Nephron (organoid): ENCODE results near the gene CFAP97D2.
"Not testable (repeated sequence)": the region's sequence is repeated elsewhere in the genome, so short reads cannot be mapped to it uniquely, and the experiment has no call there.

ENCODE experiments used
- H3K27ac Mint-ChIP-seq, 3 experiments: 2 replicates each; pipeline ENCODE4 v1.8.0; 2020; ENCODE audit warnings: mixed read lengths in 3 of 3, mild to moderate bottlenecking in 2 of 3, moderate library complexity in 1 of 3
- H3K27me3 Mint-ChIP-seq: 2 replicates; pipeline ENCODE4 v1.8.0; 2021; ENCODE audit warnings: low read depth, mild to moderate bottlenecking, moderate library complexity, mixed read lengths
- H3K36me3 Mint-ChIP-seq: 2 replicates; pipeline ENCODE4 v1.8.0; 2020; ENCODE audit warnings: low read depth, mixed read lengths
- H3K4me1 Mint-ChIP-seq: 2 replicates; pipeline ENCODE4 v1.8.0; 2020; ENCODE audit warnings: mixed read lengths
- H3K4me3 Mint-ChIP-seq, 3 experiments: 2 replicates each; pipeline ENCODE4 v1.8.0; 2020; ENCODE audit warnings: mild to moderate bottlenecking in 3 of 3, mixed read lengths in 3 of 3, moderate library complexity in 2 of 3
- H3K9me3 Mint-ChIP-seq: 2 replicates; pipeline ENCODE4 v1.8.0; 2020; ENCODE audit warnings: mixed read lengths
- TF ChIP-seq, protein P1 (sequence below), 3 experiments: fragments of 200-600 bp; sonication (generic); IDR thresholded peaks; one replicate each; pipeline ENCODE4 v1.5.0; 2021; ENCODE audit warnings: antibody characterized with exemption in 3 of 3; ENCODE audit not compliant: unreplicated experiment in 3 of 3

CFAP97D2 gene

DNA sequence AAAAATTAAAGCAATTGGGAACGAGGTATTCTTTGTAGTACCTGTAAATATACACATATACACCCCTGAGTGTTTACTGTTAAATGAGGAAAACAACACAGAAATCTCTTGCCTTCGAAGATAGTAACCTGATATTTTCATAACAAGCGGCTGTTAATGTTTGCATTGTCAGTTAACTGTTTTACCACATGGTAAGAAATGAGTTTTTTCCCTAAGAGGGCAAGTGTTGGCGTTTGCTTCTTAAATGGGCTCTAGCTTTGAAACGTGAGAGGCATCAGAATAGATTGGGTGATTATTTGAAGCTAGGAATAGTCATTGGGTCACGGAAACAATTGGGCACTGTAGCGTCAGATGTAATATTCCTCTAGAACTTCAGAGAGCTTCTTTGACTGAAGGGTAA is 80.3 kb downstream of the CFAP97D2 start:
- H3K4me3 Mint-ChIP-seq, result no peak overlapping the region
- H3K27me3 Mint-ChIP-seq, result no peaks in the 10 kb centered on the region
- TF ChIP-seq, protein P1, sequence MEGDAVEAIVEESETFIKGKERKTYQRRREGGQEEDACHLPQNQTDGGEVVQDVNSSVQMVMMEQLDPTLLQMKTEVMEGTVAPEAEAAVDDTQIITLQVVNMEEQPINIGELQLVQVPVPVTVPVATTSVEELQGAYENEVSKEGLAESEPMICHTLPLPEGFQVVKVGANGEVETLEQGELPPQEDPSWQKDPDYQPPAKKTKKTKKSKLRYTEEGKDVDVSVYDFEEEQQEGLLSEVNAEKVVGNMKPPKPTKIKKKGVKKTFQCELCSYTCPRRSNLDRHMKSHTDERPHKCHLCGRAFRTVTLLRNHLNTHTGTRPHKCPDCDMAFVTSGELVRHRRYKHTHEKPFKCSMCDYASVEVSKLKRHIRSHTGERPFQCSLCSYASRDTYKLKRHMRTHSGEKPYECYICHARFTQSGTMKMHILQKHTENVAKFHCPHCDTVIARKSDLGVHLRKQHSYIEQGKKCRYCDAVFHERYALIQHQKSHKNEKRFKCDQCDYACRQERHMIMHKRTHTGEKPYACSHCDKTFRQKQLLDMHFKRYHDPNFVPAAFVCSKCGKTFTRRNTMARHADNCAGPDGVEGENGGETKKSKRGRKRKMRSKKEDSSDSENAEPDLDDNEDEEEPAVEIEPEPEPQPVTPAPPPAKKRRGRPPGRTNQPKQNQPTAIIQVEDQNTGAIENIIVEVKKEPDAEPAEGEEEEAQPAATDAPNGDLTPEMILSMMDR (IDR thresholded peaks at IDR 0.05; ENCODE audit: unreplicated experiment in 3 of 3), result no peak
- no peaks in the 10 kb centered on the region for H3K4me1 Mint-ChIP-seq
- peaks cover 78% of the 10 kb centered on the region for H3K36me3 Mint-ChIP-seq
- H3K9me3 Mint-ChIP-seq, result no peaks in the 10 kb centered on the region
- H3K27ac Mint-ChIP-seq, result no peak overlapping the region

DNA sequence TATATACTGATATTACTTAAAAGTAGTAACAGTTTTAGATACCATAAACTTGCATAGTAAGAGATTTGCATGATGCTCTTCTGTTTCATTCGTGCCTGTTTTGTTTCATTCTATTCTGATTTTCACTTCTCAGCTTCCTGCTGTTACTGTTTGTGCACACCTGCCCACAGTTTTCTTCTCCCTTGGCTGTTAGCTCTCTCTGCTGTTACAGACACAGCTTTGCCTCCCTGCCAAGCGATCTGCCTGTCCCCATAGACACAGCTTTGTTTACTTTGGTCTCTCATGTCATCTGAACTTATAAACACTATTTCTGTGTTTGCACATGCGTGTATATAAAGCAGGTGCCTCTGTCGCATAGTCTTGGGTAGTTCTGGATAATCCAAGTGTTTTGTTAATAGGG is 80.9 kb downstream of the CFAP97D2 start:
- TF ChIP-seq, protein P1 (IDR thresholded peaks at IDR 0.05; ENCODE audit: unreplicated experiment in 3 of 3), result no peak
- no peaks in the 10 kb centered on the region for H3K4me1 Mint-ChIP-seq
- no peak overlapping the region for H3K4me3 Mint-ChIP-seq
- no peaks in the 10 kb centered on the region for H3K9me3 Mint-ChIP-seq
- H3K27me3 Mint-ChIP-seq, result no peaks in the 10 kb centered on the region
- H3K27ac Mint-ChIP-seq, result no peak overlapping the region
- H3K36me3 Mint-ChIP-seq, result peaks cover 76% of the 10 kb centered on the region

DNA sequence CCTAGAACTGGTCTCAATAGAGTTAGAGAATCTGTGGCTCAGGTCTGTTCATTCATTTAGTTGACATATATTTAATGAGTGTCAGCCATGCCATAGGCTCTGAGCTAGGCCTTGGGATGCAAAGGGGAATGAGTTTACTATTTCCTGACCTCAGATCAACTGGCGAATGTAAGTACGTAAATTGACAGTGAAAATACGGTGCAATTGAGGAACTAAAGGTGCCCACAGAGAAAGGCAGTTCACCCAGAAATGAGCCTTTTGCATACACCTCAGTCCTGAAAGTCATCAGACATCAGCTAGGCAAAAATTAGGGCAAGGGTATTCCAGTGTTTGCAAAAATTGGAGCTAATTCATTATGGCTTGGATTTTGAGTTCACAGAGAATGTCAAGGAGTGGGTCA is 81.8 kb downstream of the CFAP97D2 start:
- Mint-ChIP-seq H3K4me3 (no peak overlapping the region), H3K9me3 (no peaks in the 10 kb centered on the region), H3K4me1 (no peaks in the 10 kb centered on the region), H3K27ac (no peak overlapping the region), H3K36me3 (peaks cover 76% of the 10 kb centered on the region), H3K27me3 (no peaks in the 10 kb centered on the region)
- TF ChIP-seq, protein P1 (IDR thresholded peaks at IDR 0.05; ENCODE audit: unreplicated experiment in 3 of 3), result no peak

DNA sequence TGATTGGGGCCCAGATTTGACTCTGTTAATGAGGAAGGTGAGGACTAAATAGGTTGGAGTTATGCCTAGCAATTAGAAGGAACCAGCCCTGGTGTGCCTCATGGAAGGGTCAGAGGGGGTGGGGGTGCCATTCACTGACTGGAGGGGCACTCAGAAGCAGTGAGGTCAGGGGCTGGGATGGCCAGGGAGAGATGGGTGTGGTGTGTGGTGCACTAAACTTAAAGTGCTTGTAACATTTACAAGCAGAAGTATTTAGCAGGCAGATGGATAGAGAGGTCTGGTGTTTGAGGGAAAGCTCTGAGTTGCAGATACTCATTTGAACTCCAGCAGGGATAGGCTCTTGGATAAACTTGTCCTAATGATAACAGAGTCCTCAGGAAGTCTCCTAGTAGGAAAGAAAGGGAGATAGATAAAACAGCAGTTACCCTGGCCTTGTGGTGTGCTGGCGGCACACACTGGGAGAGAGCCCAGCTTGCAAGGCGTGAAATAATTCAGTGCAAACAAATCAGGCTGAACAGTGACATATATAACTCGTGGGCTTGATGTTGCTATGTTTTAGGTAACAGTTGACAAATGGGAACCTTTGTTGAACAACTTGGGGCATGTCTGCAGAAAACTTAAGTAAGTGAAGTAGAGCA is 82.4 kb downstream of the CFAP97D2 start:
- TF ChIP-seq, protein P1 (IDR thresholded peaks at IDR 0.05; ENCODE audit: unreplicated experiment in 3 of 3), result no peak
- H3K36me3 Mint-ChIP-seq, result peaks cover 79% of the 10 kb centered on the region
- H3K27me3 Mint-ChIP-seq, result no peaks in the 10 kb centered on the region
- H3K9me3 Mint-ChIP-seq, result no peaks in the 10 kb centered on the region
- no peak overlapping the region for H3K27ac Mint-ChIP-seq
- no peak overlapping the region for H3K4me3 Mint-ChIP-seq
- no peaks in the 10 kb centered on the region for H3K4me1 Mint-ChIP-seq

DNA sequence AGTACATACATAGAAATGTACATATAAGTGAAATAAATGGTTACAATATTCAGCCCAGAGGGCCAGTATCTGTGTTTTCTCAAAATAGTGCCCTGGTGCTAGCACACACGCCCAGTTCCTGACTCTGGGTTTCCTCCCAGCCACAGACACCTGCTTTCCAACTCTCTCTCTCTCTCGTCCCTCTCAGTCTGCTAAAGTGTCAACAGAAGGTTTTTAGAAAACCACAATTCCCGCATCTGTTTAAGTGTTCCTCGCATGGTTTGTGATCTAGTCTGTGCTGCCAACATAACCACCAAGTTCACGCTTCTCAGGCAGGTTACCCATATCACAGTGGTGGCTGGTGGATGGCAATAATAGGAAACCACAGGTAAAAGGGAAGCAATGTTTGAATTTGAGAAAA is 84.5 kb downstream of the CFAP97D2 start:
- Mint-ChIP-seq H3K27me3 (no peaks in the 10 kb centered on the region), H3K36me3 (peaks cover 83% of the 10 kb centered on the region), H3K4me3 (no peak overlapping the region), H3K27ac (no peak overlapping the region), H3K4me1 (no peaks in the 10 kb centered on the region), H3K9me3 (no peaks in the 10 kb centered on the region)
- TF ChIP-seq, protein P1 (IDR thresholded peaks at IDR 0.05; ENCODE audit: unreplicated experiment in 3 of 3), result no peak

DNA sequence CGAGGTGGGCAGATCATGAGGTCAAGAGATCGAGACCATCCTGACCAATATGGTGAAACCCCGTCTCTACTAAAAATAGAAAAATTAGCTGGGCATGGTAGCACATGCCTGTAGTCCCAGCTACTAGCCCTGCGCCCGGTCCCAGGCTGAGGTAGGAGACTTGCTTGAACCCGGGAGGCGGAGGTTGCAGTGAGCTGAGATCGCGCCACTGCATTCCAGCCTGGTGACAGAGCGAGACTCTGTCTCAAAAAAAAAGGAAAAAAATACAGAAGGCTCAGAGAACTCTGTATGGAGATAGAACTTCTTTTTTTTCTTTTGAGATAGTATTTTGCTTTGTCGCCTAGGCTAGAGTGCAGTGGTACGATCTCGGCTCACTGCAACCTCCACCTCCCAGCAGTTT is 85.3 kb downstream of the CFAP97D2 start:
- H3K9me3 Mint-ChIP-seq, H3K4me1 Mint-ChIP-seq, H3K27me3 Mint-ChIP-seq, H3K27ac Mint-ChIP-seq, H3K4me3 Mint-ChIP-seq: not testable (repeated sequence)
- peaks cover 87% of the 10 kb centered on the region for H3K36me3 Mint-ChIP-seq
